ENCODE data around the gene LTC4S. TPM values are rescaled to one million over a fixed set of nuclear protein-coding genes. Genes with fewer than 3 reads are reported as not detected.

Gene LTC4S
- total and polyA plus RNA-seq, 4 donors = 1.9 to 10.7 (median 8.4) TPM

DNA sequence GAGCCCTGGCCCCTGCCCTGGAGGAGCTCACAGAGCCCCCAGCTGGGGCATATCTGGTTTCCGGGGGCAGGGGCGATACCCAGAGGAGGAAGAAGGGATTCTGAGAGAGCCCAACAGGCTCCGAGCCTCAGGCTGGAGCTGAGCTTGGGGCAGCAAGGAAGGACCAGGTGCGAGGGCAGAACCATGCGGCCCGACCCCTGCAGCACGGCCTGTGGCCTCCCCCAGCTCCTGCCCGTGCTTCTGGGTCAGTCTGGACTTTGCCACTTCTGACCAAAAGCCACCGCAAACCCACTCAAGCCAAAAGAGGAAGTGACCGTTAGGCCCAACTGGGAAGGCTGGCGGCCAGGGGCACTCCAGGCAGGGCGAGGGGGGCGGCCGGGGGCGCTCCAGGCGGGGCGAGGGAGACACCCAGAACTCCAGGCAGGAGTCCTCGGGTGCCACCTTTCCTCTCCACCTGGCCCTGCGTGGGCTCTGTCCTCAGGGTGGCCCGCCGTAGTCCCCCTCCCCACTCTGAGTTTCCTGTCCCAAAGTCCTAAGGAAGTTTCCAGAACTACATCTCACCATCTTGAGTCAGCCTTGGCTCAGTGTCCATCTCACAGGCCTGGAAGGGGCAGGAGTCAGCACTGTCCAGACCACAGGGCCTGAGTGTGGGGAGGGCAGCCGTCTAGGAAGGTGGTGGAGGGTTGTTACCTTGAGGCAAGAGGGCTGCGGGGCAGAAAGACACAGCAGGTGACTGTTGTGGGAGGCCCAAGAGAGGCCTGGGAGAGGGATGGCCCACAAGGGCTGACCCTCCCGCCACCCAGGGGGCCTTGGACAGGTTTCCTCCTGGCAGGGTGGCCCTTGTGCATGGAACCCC is 946 bp upstream of the LTC4S start:
- DNase-seq (ENCODE audit: low read depth in 4 of 6, low spot score in 6 of 6) = no peak
- Histone ChIP-seq H3K27ac (ENCODE audit: low read depth, low read length) (peak overlapping the region; percentile 25), H3K9me3 (ENCODE audit: control insufficient read depth, insufficient read depth, low read length) (no peaks in the 10 kb centered on the region), H3K4me3 (ENCODE audit: low read depth, low read length) (no peak overlapping the region), H3K36me3 (ENCODE audit: control insufficient read depth, insufficient read depth, low read length) (peaks cover 36% of the 10 kb centered on the region), H3K27me3 (ENCODE audit: control insufficient read depth, insufficient read depth, low read length) (no peaks in the 10 kb centered on the region), H3K4me1 (ENCODE audit: control insufficient read depth, insufficient read depth, low read length) (peaks cover 39% of the 10 kb centered on the region)
- WGBS (ENCODE audit: insufficient coverage) = 86% methylated on average over 24 of the region's 24 CpGs

DNA sequence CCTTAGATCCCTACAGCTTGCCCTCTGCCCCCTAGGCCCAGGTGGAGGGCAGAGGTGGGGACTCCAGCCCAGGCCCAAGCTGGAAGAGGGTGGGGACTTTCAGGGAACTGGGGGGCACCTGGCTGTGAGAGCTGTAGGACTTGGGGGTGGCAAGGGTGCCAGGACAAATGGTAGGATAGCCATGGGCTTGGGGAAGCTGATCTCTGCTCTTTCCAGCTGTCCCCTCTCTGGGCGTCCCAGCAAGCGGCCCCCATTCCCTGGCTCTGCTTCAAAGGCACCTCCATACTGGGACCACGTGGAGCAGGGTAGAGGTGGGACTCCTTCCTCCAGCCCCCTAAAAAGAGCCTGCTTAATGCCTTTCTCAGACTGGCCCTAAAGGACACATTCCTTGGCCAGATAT is 385 bp downstream of the LTC4S start:
- no peak overlapping the region for H3K27ac ChIP-seq (ENCODE audit: low read depth, low read length)
- H3K4me3 ChIP-seq (ENCODE audit: low read depth, low read length) = no peak overlapping the region
- H3K9me3 ChIP-seq (ENCODE audit: control insufficient read depth, insufficient read depth, low read length) = no peaks in the 10 kb centered on the region
- no peak for DNase-seq (ENCODE audit: low read depth in 4 of 6, low spot score in 6 of 6)
- peaks cover 49% of the 10 kb centered on the region for H3K36me3 ChIP-seq (ENCODE audit: control insufficient read depth, insufficient read depth, low read length)
- peaks cover 39% of the 10 kb centered on the region for H3K4me1 ChIP-seq (ENCODE audit: control insufficient read depth, insufficient read depth, low read length)
- H3K27me3 ChIP-seq (ENCODE audit: control insufficient read depth, insufficient read depth, low read length) = no peaks in the 10 kb centered on the region
- 83% methylated on average over 2 of the region's 3 CpGs for WGBS (ENCODE audit: insufficient coverage)

- 83% methylated on average over 2 of the region's 3 CpGs for WGBS (ENCODE audit: insufficient coverage)
- Histone ChIP-seq H3K9me3 (ENCODE audit: control insufficient read depth, insufficient read depth, low read length) (no peaks in the 10 kb centered on the region), H3K27ac (ENCODE audit: low read depth, low read length) (no peak overlapping the region), H3K36me3 (ENCODE audit: control insufficient read depth, insufficient read depth, low read length) (peaks cover 53% of the 10 kb centered on the region), H3K4me3 (ENCODE audit: low read depth, low read length) (no peak overlapping the region), H3K27me3 (ENCODE audit: control insufficient read depth, insufficient read depth, low read length) (no peaks in the 10 kb centered on the region), H3K4me1 (ENCODE audit: control insufficient read depth, insufficient read depth, low read length) (peaks cover 39% of the 10 kb centered on the region)
- no peak for DNase-seq (ENCODE audit: low read depth in 4 of 6, low spot score in 6 of 6)
These were observed 789 bp downstream of the LTC4S start for GRCh38 chr5:179794575-179794974.

GRCh38 chr5:179795049-179795862 is 1.5 kb downstream of the LTC4S start:
- peaks cover 60% of the 10 kb centered on the region for H3K36me3 ChIP-seq (ENCODE audit: control insufficient read depth, insufficient read depth, low read length)
- H3K9me3 ChIP-seq (ENCODE audit: control insufficient read depth, insufficient read depth, low read length) = no peaks in the 10 kb centered on the region
- no peak overlapping the region for H3K27ac ChIP-seq (ENCODE audit: low read depth, low read length)
- DNase-seq (ENCODE audit: low read depth in 4 of 6, low spot score in 6 of 6) = peak in 1 of 6 donors; percentile 37
- 4% methylated on average over 45 of the region's 53 CpGs for WGBS (ENCODE audit: insufficient coverage)
- H3K4me1 ChIP-seq (ENCODE audit: control insufficient read depth, insufficient read depth, low read length) = peaks cover 39% of the 10 kb centered on the region
- no peaks in the 10 kb centered on the region for H3K27me3 ChIP-seq (ENCODE audit: control insufficient read depth, insufficient read depth, low read length)
- H3K4me3 ChIP-seq (ENCODE audit: low read depth, low read length) = peak overlapping the region; percentile 18

DNA sequence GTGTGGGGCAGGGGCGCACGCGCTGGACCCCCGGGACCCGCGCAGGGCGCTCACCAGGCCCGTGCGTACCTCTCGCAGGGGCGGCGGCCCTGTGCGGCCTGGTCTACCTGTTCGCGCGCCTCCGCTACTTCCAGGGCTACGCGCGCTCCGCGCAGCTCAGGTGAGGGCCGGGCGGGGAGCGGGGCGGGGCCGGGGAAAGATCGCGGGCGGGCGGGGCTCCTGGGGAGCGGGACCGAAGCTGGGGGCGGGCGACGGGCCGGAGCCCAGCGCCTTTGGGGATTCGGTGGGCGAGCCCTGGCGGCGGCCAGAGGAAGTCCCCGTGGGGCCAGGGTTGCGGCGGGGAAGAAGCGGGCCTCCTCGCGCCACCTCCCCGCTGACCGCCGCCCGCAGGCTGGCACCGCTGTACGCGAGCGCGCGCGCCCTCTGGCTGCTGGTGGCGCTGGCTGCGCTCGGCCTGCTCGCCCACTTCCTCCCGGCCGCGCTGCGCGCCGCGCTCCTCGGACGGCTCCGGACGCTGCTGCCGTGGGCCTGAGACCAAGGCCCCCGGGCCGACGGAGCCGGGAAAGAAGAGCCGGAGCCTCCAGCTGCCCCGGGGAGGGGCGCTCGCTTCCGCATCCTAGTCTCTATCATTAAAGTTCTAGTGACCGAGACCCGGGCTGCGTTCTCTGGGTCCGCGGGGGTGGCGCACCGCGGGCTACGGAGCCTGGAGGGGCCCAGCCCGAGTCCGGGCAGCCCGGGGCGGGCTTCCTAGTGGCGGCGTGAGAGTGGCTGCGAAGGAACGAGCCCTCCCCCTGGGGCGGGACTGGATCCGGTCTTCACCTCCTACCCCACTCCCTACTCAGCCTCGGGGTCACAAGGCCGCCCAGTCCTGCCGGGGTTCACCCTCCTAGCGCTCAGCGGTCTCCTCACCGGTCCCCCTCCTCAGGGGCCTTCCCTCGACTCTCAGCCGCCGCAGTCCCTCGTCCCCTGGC is 2.4 kb downstream of the LTC4S start:
- DNase-seq (ENCODE audit: low read depth in 4 of 6, low spot score in 6 of 6) = peak in 4 of 6 donors; percentile 56 to 91 (median 78)
- Histone ChIP-seq H3K27me3 (ENCODE audit: control insufficient read depth, insufficient read depth, low read length) (no peaks in the 10 kb centered on the region), H3K4me1 (ENCODE audit: control insufficient read depth, insufficient read depth, low read length) (peaks cover 39% of the 10 kb centered on the region), H3K27ac (ENCODE audit: low read depth, low read length) (no peak overlapping the region), H3K9me3 (ENCODE audit: control insufficient read depth, insufficient read depth, low read length) (no peaks in the 10 kb centered on the region), H3K36me3 (ENCODE audit: control insufficient read depth, insufficient read depth, low read length) (peaks cover 69% of the 10 kb centered on the region), H3K4me3 (ENCODE audit: low read depth, low read length) (peak overlapping the region; percentile 36)
- under 1% methylated on average over 113 of the region's 113 CpGs for WGBS (ENCODE audit: insufficient coverage)

DNA sequence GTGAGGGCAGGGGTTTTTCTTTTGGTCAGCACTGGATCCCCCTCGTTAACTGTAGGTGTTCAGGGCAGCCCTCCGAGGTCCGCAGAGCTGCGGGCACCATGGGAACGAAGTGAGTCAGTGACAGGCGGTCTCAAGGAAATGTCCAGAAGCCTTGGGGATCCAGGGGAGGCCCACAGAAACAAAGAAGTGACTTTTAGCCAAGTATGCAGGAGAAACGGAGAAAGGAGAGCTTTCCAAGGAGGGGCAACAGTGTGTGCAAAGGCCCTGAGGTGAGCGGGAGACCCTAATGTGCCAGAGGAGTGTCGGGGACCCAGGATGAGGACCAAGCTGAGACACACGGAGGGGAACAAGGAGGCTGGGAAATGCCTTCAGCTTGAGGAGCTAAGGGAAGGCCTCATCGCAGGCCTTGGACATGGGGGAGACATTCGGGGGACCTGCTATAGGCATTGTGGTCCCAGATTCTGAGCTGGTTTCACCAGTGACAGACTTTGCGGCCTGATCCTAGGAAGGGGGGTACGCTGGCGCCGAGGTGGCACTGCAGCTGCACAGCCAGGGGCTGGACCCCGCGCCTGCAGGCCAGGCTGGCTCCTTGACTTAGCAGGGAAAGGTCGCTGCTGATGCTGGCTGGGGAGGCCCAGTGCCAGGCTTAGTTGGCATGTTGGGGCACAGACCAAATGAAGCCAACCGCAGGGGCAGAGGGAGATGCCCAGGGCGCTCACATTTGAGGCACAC is 3.3 kb downstream of the LTC4S start:
- H3K36me3 ChIP-seq (ENCODE audit: control insufficient read depth, insufficient read depth, low read length) = peaks cover 72% of the 10 kb centered on the region
- no peaks in the 10 kb centered on the region for H3K9me3 ChIP-seq (ENCODE audit: control insufficient read depth, insufficient read depth, low read length)
- H3K27ac ChIP-seq (ENCODE audit: low read depth, low read length) = no peak overlapping the region
- no peak for DNase-seq (ENCODE audit: low read depth in 4 of 6, low spot score in 6 of 6)
- peak overlapping the region; percentile 36 for H3K4me3 ChIP-seq (ENCODE audit: low read depth, low read length)
- peaks cover 42% of the 10 kb centered on the region for H3K4me1 ChIP-seq (ENCODE audit: control insufficient read depth, insufficient read depth, low read length)
- no peaks in the 10 kb centered on the region for H3K27me3 ChIP-seq (ENCODE audit: control insufficient read depth, insufficient read depth, low read length)
- WGBS (ENCODE audit: insufficient coverage) = 85% methylated on average over 18 of the region's 21 CpGs

DNA sequence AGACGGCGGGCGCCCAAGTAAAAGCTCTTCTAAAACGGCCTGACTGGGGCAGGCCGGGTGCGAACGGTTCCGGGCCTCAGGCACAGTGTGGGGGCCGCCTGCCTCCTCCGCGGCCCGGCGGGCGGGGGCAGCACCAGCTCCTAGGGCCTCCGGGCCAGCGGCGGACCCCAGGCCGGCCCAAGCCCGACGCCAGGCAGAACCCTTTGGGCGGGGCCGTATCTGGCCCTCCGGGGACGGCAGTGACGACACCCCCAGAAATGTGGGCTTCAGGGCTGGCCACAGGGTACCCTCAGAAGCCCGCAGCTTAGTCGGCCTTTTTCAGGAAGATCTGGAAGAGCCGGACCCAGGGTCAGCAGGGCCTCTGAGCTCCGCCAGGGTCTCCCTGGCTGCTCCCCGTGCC is 4.0 kb downstream of the LTC4S start:
- Histone ChIP-seq H3K4me1 (ENCODE audit: control insufficient read depth, insufficient read depth, low read length) (peaks cover 46% of the 10 kb centered on the region), H3K36me3 (ENCODE audit: control insufficient read depth, insufficient read depth, low read length) (peaks cover 72% of the 10 kb centered on the region), H3K27ac (ENCODE audit: low read depth, low read length) (no peak overlapping the region), H3K27me3 (ENCODE audit: control insufficient read depth, insufficient read depth, low read length) (no peaks in the 10 kb centered on the region), H3K9me3 (ENCODE audit: control insufficient read depth, insufficient read depth, low read length) (no peaks in the 10 kb centered on the region), H3K4me3 (ENCODE audit: low read depth, low read length) (no peak overlapping the region)
- 95% methylated on average over 30 of the region's 30 CpGs for WGBS (ENCODE audit: insufficient coverage)
- no peak for DNase-seq (ENCODE audit: low read depth in 4 of 6, low spot score in 6 of 6)

DNA sequence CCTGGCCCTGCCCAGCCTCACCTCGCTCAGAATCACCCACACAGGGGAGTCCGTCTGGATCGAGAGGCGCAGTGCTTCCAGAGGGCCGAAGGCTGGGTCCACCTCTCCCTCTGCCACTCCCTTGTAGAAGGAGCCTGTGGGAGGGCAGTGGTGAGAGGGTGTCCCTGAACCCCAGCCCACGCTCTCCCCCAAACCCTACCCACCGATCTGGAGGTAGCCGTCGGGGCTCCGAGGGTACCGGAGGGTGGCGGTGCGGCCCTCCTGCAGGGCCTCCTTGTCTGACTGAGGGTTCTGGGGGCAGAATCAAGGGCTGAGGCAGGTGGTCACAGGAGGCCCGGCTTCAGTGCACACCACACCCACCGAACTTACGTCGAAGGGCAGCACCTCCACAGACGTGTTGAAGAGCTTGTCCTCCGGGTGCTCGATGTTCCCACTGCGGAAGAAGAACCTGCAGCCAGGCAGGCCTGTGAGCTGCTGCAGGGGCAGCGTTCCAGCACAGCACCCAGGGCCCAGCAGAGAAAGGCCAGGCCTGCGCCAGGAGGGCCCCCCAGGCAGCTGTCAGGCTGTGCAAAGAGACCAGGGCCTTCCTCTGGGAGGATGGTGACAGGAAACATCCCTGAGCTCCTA is 4.5 kb downstream of the LTC4S start:
- peaks cover 68% of the 10 kb centered on the region for H3K36me3 ChIP-seq (ENCODE audit: control insufficient read depth, insufficient read depth, low read length)
- H3K4me1 ChIP-seq (ENCODE audit: control insufficient read depth, insufficient read depth, low read length) = peaks cover 49% of the 10 kb centered on the region
- no peaks in the 10 kb centered on the region for H3K27me3 ChIP-seq (ENCODE audit: control insufficient read depth, insufficient read depth, low read length)
- no peaks in the 10 kb centered on the region for H3K9me3 ChIP-seq (ENCODE audit: control insufficient read depth, insufficient read depth, low read length)
- DNase-seq (ENCODE audit: low read depth in 4 of 6, low spot score in 6 of 6) = no peak
- no peak overlapping the region for H3K27ac ChIP-seq (ENCODE audit: low read depth, low read length)
- 96% methylated on average over 16 of the region's 23 CpGs for WGBS (ENCODE audit: insufficient coverage)
- no peak overlapping the region for H3K4me3 ChIP-seq (ENCODE audit: low read depth, low read length)

Measured in spinal cord (tissue), 10 donors.